Measurements from ENCODE around the gene SFXN5.

The SFXN5 gene

GRCh38 chr2:72956050-72956395 lies 115.5 kb downstream of the SFXN5 start:
- ChIA-PET CTCF (interaction anchor here (0.8 to 7.6 kb wide), 3 partner anchors 18 to 63 kb away, joined by 3 to 60 read pairs (median 4); no protein-coding TSS in a partner anchor), POLR2A (no interaction called here)
- no peak for DNase-seq (ENCODE audit: low read depth, low spot score)
- TF ChIP-seq CTCF (IDR thresholded peaks at IDR 0.05; ENCODE audit: insufficient read depth, low read length, missing control alignments): no peak
- no peak overlapping the region for H3K4me3 ChIP-seq (ENCODE audit: low read depth, low read length)

- ChIA-PET CTCF (interaction anchor here (1.2 to 7.6 kb wide), 3 partner anchors 19 to 62 kb away, joined by 4 to 60 read pairs (median 26); no protein-coding TSS in a partner anchor), POLR2A (no interaction called here)
- no peak for DNase-seq (ENCODE audit: low read depth, low spot score)
- no peak for TF ChIP-seq CTCF (IDR thresholded peaks at IDR 0.05; ENCODE audit: insufficient read depth, low read length, missing control alignments)
- no peak overlapping the region for H3K4me3 ChIP-seq (ENCODE audit: low read depth, low read length)
These were observed 116.1 kb downstream of the SFXN5 start for GRCh38 chr2:72955228-72956049.

GRCh38 chr2:72954376-72955227 lies 116.9 kb downstream of the SFXN5 start:
- H3K4me3 ChIP-seq (ENCODE audit: low read depth, low read length): no peak overlapping the region
- DNase-seq (ENCODE audit: low read depth, low spot score): no peak
- ChIA-PET CTCF (interaction anchor here (0.5 to 7.6 kb wide), 5 partner anchors 14 to 61 kb away, joined by 3 to 60 read pairs (median 4); no protein-coding TSS in a partner anchor), POLR2A (no interaction called here)
- no peak for TF ChIP-seq CTCF (IDR thresholded peaks at IDR 0.05; ENCODE audit: insufficient read depth, low read length, missing control alignments)

- H3K4me3 ChIP-seq (ENCODE audit: low read depth, low read length): no peak overlapping the region
- ChIA-PET CTCF (interaction anchor here (0.5 to 7.6 kb wide), 6 partner anchors 15 to 61 kb away, joined by 3 to 60 read pairs (median 4); no protein-coding TSS in a partner anchor), POLR2A (no interaction called here)
- TF ChIP-seq CTCF (IDR thresholded peaks at IDR 0.05; ENCODE audit: insufficient read depth, low read length, missing control alignments): no peak
- no peak for DNase-seq (ENCODE audit: low read depth, low spot score)
These were observed 117.5 kb downstream of the SFXN5 start for GRCh38 chr2:72953976-72954375.

GRCh38 chr2:72953528-72953927 lies 118.0 kb downstream of the SFXN5 start:
- ChIA-PET POLR2A (no interaction called here), CTCF (interaction anchor here (0.8 to 7.6 kb wide), 5 partner anchors 17 to 66 kb away, joined by 3 to 60 read pairs (median 5); partner anchors contain the start of gene SPR)
- DNase-seq (ENCODE audit: low read depth, low spot score): no peak
- no peak overlapping the region for H3K4me3 ChIP-seq (ENCODE audit: low read depth, low read length)
- no peak for TF ChIP-seq CTCF (IDR thresholded peaks at IDR 0.05; ENCODE audit: insufficient read depth, low read length, missing control alignments)

- no peak for TF ChIP-seq CTCF (IDR thresholded peaks at IDR 0.05; ENCODE audit: insufficient read depth, low read length, missing control alignments)
- H3K4me3 ChIP-seq (ENCODE audit: low read depth, low read length): no peak overlapping the region
- DNase-seq (ENCODE audit: low read depth, low spot score): no peak
- ChIA-PET CTCF (interaction anchor here (1.7 to 7.6 kb wide), 3 partner anchors 21 to 65 kb away, joined by 5 to 60 read pairs (median 26); partner anchors contain the start of gene SPR), POLR2A (no interaction called here)
These were observed 118.6 kb downstream of the SFXN5 start for GRCh38 chr2:72952961-72953360.

Data from AG04449 (cell line).